ENCODE results near the gene CYBC1.

GRCh38 chr17:82489117-82489516, 38.6 kb upstream of the CYBC1 start:
- TF ChIP-seq NFE2L1 (CRISPR knock-in tag; IDR thresholded peaks at IDR 0.05) (no peak), ATF1 (CRISPR knock-in tag; IDR thresholded peaks at IDR 0.05) (no peak), CTCF (IDR thresholded peaks at IDR 0.05) (no peak), JAZF1 (CRISPR knock-in tag; IDR thresholded peaks at IDR 0.05) (no peak), E2F1 (CRISPR knock-in tag; IDR thresholded peaks at IDR 0.05) (no peak), SP1 (CRISPR knock-in tag; conservative IDR thresholded peaks at IDR 0.05) (no peak), JUN (CRISPR knock-in tag; IDR thresholded peaks at IDR 0.05) (no peak), NR3C1 (CRISPR knock-in tag; conservative IDR thresholded peaks at IDR 0.05; ENCODE audit: low read depth) (no peak), ZNF121 (CRISPR knock-in tag; IDR thresholded peaks at IDR 0.05) (no peak), MXD4 (CRISPR knock-in tag; IDR thresholded peaks at IDR 0.05; ENCODE audit: borderline replicate concordance) (no peak), STAT6 (CRISPR knock-in tag; conservative IDR thresholded peaks at IDR 0.05; ENCODE audit: low read depth) (no peak), PREB (CRISPR knock-in tag; IDR thresholded peaks at IDR 0.05; ENCODE audit: borderline replicate concordance) (no peak)

Measured in WTC11 (cell line).